BJ (cell line): ENCODE results near the gene ASTN1. TPM values are rescaled to one million over a fixed set of nuclear protein-coding genes. Genes with fewer than 3 reads are reported as not detected.

ENCODE experiments used
- CTCF ChIA-PET: fragments of 350-600 bp; formaldehyde crosslinking; extraction: SDS; loops from one replicate; lab custom pipeline; 2021; ENCODE audit warnings: antibody characterized with exemption, inconsistent platforms; lab: Yijun Ruan, JAX
- POLR2A ChIA-PET: fragments of 300-600 bp; sonication (Branson Sonifier 250); formaldehyde crosslinking; extraction: SDS; loops from one replicate; lab custom pipeline; 2021; ENCODE audit warnings: antibody characterized with exemption; lab: Charles Lee
- DNase-seq: peaks from one replicate; pipeline ENCODE4 v3.0.0-alpha.2; 2011; ENCODE audit warnings: low read depth
- H3K27me3 ChIP-seq: 2 replicates; pipeline ENCODE4 v1.6.0; 2011; ENCODE audit warnings: low read length; ENCODE audit not compliant: control insufficient read depth, insufficient read depth
- H3K36me3 ChIP-seq: 2 replicates; pipeline ENCODE4 v1.5.1; 2011; ENCODE audit warnings: low read length; ENCODE audit not compliant: control insufficient read depth, insufficient read depth
- H3K4me3 ChIP-seq: 2 replicates; pipeline ENCODE4 v1.5.1; 2011; ENCODE audit warnings: low read depth, mild to moderate bottlenecking, control low read depth, low read length
- polyA plus RNA-seq: library from polyadenylated mRNA; depleted of rRNA; stranded (reverse); fragments of >200 nt; gene quantifications from 2 replicates; pipeline ENCODE4 v1.2.3, GENCODE V29; 2011
- TF ChIP-seq, protein P1 (sequence below): IDR thresholded peaks from 2 replicates; pipeline ENCODE4 v1.5.1; 2011; ENCODE audit warnings: low read depth, mild to moderate bottlenecking, control low read depth, inconsistent platforms, low read length, moderate library complexity; ENCODE audit not compliant: insufficient read depth

Gene ASTN1
- polyA plus RNA-seq, 1 experiment, result 0.09 TPM

DNA sequence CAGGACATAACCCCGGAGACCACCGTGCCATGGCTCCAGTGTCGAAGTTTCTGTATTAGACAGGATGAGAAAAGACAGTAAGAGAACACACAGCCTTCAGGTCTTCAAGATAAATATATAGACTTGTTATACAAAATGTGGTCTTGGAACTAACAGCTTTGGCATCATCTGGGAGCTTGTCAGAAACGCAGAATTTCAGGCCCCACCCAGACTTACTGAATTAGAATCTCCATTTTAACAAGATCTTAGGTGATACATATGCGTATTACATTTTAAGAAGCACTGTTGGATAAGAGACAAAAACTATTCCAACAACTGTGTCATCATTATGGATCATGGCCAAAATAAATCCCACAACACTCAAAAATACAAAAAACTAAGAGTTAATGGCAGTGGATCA lies 239.3 kb downstream of the ASTN1 start:
- Histone ChIP-seq H3K4me3 (no peak overlapping the region), H3K27me3 (no peaks in the 10 kb centered on the region), H3K36me3 (no peaks in the 10 kb centered on the region)
- POLR2A ChIA-PET, result no interaction called here
- CTCF ChIA-PET, result interaction anchor here (0.8 to 2.1 kb wide), 2 partner anchors 10 to 27 kb away, joined by 3 to 5 read pairs; no protein-coding TSS in a partner anchor
- no peak for DNase-seq
- TF ChIP-seq, protein P1, sequence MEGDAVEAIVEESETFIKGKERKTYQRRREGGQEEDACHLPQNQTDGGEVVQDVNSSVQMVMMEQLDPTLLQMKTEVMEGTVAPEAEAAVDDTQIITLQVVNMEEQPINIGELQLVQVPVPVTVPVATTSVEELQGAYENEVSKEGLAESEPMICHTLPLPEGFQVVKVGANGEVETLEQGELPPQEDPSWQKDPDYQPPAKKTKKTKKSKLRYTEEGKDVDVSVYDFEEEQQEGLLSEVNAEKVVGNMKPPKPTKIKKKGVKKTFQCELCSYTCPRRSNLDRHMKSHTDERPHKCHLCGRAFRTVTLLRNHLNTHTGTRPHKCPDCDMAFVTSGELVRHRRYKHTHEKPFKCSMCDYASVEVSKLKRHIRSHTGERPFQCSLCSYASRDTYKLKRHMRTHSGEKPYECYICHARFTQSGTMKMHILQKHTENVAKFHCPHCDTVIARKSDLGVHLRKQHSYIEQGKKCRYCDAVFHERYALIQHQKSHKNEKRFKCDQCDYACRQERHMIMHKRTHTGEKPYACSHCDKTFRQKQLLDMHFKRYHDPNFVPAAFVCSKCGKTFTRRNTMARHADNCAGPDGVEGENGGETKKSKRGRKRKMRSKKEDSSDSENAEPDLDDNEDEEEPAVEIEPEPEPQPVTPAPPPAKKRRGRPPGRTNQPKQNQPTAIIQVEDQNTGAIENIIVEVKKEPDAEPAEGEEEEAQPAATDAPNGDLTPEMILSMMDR, result no peak

- CTCF ChIA-PET, result interaction anchor here (1.2 to 2.1 kb wide), 2 partner anchors 25 to 26 kb away, joined by 4 to 5 read pairs; no protein-coding TSS in a partner anchor
- H3K36me3 ChIP-seq, result no peaks in the 10 kb centered on the region
- POLR2A ChIA-PET, result no interaction called here
- H3K4me3 ChIP-seq, result no peak overlapping the region
- no peaks in the 10 kb centered on the region for H3K27me3 ChIP-seq
- DNase-seq, result no peak
- TF ChIP-seq, protein P1, result no peak
These were observed 241.2 kb downstream of the ASTN1 start for GRCh38 chr1:176923283-176923682.

DNA sequence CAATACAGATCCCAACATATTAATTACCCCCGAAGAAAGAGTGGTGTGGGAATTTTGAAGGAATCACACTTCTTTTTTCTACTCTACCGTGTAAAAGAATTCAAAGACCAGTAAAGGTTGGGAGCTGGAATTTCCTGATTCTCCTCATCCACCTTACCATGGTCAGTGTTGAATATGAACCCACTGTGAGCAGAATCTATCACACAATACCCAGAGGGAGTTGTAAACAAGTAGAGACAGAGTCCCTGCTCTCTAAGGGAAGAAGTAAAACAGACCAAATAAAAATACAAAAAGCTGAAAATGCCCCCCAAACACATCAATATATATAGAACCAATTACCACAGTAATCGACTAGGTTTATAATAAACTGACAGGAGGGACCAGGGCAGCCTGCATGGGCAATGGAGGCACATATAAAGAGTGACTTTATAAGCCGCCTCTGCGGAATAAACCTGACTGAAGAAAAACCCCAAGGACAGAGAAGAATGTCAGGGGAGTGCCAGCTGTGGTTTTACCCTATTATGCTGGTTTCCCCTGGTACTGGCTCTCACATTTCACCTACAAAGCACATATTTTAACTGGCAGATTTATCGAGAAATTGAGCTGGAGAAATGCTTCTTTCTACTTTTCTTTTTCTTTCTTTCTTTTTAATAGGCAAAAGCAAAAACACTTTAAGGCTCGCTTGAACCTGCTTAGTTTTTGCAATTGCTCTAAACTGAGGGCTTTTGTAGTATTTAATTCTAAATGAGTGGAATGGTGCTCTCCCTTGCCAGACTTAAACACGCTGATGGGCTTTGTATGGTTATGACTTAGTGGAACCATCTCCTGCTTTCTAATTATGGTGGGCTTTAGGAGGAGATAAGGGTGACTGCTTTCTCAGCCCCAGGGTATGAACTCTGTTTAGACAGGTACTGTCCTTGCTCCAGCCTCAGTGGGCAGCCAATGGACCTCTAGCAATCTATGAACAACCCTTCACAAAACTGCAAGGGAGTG lies 244.8 kb downstream of the ASTN1 start:
- H3K36me3 ChIP-seq, result no peaks in the 10 kb centered on the region
- TF ChIP-seq, protein P1, result no peak
- DNase-seq, result no peak
- no peaks in the 10 kb centered on the region for H3K27me3 ChIP-seq
- POLR2A ChIA-PET, result no interaction called here
- CTCF ChIA-PET, result interaction anchor here (1.1 kb wide), 1 partner anchor 8 kb away, joined by 4 read pairs; no protein-coding TSS in a partner anchor
- no peak overlapping the region for H3K4me3 ChIP-seq

GRCh38 chr1:176905648-176906047 lies 258.9 kb downstream of the ASTN1 start:
- ChIA-PET POLR2A (no interaction called here), CTCF (interaction anchor here (1.0 to 1.3 kb wide), 3 partner anchors 9 to 276 kb away, joined by 3 read pairs; no protein-coding TSS in a partner anchor)
- Histone ChIP-seq H3K36me3 (no peaks in the 10 kb centered on the region), H3K27me3 (peaks cover 7% of the 10 kb centered on the region), H3K4me3 (no peak overlapping the region)
- TF ChIP-seq, protein P1, result no peak
- no peak for DNase-seq
